Caco-2 (cell line): ENCODE data around the gene BATF2. TPM values are rescaled to one million over a fixed set of nuclear protein-coding genes. Genes with fewer than 3 reads are reported as not detected.

Experiments used
- BruUV-seq: library from RNA; stranded (reverse); fragments of 400-500 nt; replicated peaks from 2 replicates; lab custom pipeline; 2021; lab: Mats Ljungman, UMichigan
- CTCF ChIA-PET: fragments of 300-600 bp; sonication (Branson Sonifier 250); formaldehyde crosslinking; loops from one replicate; lab custom pipeline; 2022; ENCODE audit warnings: antibody characterized with exemption; lab: Charles Lee
- POLR2A ChIA-PET: fragments of 300-600 bp; sonication (Branson Sonifier 250); formaldehyde crosslinking; loops from one replicate; lab custom pipeline; 2022; ENCODE audit warnings: antibody characterized with exemption; lab: Charles Lee
- DNase-seq, 2 experiments: peaks; one replicate each; pipeline versions ENCODE4 v3.0.0 to v3.0.0-alpha.2; 2020 to 2022
- H3K27me3 ChIP-seq: replicated peaks from 2 replicates; pipeline ENCODE4 v1.6.0; 2011; ENCODE audit warnings: low read length; ENCODE audit not compliant: control insufficient read depth, insufficient read depth
- H3K36me3 ChIP-seq: 2 replicates; pipeline ENCODE4 v1.5.1; 2011; ENCODE audit warnings: low read length; ENCODE audit not compliant: control insufficient read depth, insufficient read depth
- H3K4me1 ChIP-seq: fragments of 250-450 bp; sonication (Bioruptor Pico); 2 replicates; pipeline ENCODE4 v1.5.1; 2020; ENCODE audit warnings: mild to moderate bottlenecking
- H3K4me3 ChIP-seq: 2 replicates; pipeline ENCODE4 v1.5.1; 2011; ENCODE audit warnings: low read depth, mild to moderate bottlenecking, control low read depth, low read length
- H3K9me3 ChIP-seq: fragments of 250-450 bp; sonication (Bioruptor Pico); 2 replicates; pipeline ENCODE4 v1.5.1; 2020; ENCODE audit warnings: mild to moderate bottlenecking, moderate library complexity
- H3K27ac Mint-ChIP-seq: one replicate; pipeline ENCODE4 v1.8.0; 2022; ENCODE audit warnings: mixed read lengths; ENCODE audit not compliant: unreplicated experiment
- H3K27me3 Mint-ChIP-seq: one replicate; pipeline ENCODE4 v1.8.0; 2022; ENCODE audit warnings: mixed read lengths; ENCODE audit not compliant: insufficient read depth, unreplicated experiment
- H3K36me3 Mint-ChIP-seq: one replicate; pipeline ENCODE4 v1.8.0; 2022; ENCODE audit warnings: mild to moderate bottlenecking, mixed read lengths; ENCODE audit not compliant: insufficient read depth, unreplicated experiment
- H3K4me1 Mint-ChIP-seq: one replicate; pipeline ENCODE4 v1.8.0; 2022; ENCODE audit warnings: low read depth, mixed read lengths; ENCODE audit not compliant: unreplicated experiment
- H3K4me3 Mint-ChIP-seq: one replicate; pipeline ENCODE4 v1.8.0; 2022; ENCODE audit warnings: mild to moderate bottlenecking, moderate library complexity, mixed read lengths; ENCODE audit not compliant: unreplicated experiment
- H3K9me3 Mint-ChIP-seq: one replicate; pipeline ENCODE4 v1.8.0; 2022; ENCODE audit warnings: mixed read lengths; ENCODE audit not compliant: unreplicated experiment
- intact Hi-C: fragments of 100-400 bp; cut with micrococcal nuclease; formaldehyde crosslinking; loops from one replicate; pipeline ENCODE4 v1.10.0; 2022; ENCODE audit not compliant: unreplicated experiment
- microRNA-seq: library from miRNA; unstranded; fragments of <30 nt; microRNA quantifications from one replicate; pipeline ENCODE4 v1.2.0, GENCODE V29; 2022
- total RNA-seq: library from RNA; stranded (reverse); gene quantifications from 2 replicates; pipeline ENCODE4 v1.2.3, GENCODE V29; 2022
- TF ChIP-seq, protein P1 (sequence below), 2 experiments: fragments of 200-600 bp in 1 of 2; IDR thresholded peaks; 1 replicate in 1 of 2; 2 replicates in 1 of 2; pipeline versions ENCODE4 v1.5.1 to v1.8.0; 2011 to 2022; ENCODE audit warnings: antibody characterized with exemption in 1 of 2, control low read depth in 1 of 2, inconsistent platforms in 1 of 2, low read depth in 1 of 2, low read length in 1 of 2, mild to moderate bottlenecking in 1 of 2, moderate library complexity in 1 of 2; ENCODE audit not compliant: insufficient read depth in 1 of 2, severe bottlenecking in 1 of 2, unreplicated experiment in 1 of 2

The BATF2 gene
- total RNA-seq, 1 experiment from 2014 or later = 0.79 TPM

DNA sequence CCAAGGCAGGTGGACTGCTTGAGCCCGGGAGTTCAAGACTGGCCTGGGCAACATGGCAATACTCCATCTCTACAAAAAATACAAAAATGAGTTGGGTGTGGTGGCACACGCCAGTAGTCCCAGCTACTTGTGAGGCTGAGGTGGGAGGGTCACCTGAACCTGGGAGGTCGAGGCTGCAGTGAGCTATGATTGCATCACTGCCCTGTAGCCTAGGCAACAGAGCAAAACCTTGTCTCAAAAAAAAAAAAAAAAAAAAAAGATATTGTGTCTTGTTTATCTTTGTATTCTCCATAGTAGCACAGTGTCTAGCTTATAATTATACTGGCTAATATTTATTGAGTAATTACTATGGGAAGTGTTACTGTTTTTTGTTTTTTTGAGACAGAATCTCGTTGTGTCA, 45.2 kb downstream of the BATF2 start:
- POLR2A ChIA-PET = no interaction called here

DNA sequence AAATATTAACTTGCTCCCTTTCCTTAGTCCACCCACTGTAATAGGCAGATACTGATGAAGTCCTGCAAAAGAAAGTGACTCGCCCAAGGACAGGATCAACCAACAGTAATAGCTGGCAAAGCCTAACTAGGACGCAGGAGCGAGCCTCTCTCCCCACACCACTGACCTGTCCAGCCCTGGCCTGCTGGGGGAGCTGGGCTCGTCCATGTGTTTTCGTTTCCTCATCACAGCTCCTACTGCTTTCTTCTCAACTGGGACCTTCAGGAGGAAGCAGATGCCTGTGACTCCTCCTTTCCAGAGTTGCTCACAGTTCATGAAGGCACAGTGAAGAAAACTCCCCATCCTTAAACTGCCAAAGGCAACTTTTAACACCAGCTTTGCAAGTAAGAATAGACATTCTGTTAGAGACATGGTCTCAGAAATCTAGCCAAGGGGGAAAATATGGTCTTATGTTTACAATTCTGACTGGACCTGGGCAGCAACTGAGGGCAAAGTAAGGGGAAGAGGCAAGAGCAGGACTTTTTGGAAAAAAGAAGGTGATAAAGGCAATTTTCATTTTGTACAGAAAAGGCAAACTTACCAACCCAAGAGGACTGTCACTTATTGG, 49.5 kb downstream of the BATF2 start:
- TF ChIP-seq, protein P1, sequence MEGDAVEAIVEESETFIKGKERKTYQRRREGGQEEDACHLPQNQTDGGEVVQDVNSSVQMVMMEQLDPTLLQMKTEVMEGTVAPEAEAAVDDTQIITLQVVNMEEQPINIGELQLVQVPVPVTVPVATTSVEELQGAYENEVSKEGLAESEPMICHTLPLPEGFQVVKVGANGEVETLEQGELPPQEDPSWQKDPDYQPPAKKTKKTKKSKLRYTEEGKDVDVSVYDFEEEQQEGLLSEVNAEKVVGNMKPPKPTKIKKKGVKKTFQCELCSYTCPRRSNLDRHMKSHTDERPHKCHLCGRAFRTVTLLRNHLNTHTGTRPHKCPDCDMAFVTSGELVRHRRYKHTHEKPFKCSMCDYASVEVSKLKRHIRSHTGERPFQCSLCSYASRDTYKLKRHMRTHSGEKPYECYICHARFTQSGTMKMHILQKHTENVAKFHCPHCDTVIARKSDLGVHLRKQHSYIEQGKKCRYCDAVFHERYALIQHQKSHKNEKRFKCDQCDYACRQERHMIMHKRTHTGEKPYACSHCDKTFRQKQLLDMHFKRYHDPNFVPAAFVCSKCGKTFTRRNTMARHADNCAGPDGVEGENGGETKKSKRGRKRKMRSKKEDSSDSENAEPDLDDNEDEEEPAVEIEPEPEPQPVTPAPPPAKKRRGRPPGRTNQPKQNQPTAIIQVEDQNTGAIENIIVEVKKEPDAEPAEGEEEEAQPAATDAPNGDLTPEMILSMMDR (IDR thresholded peaks at IDR 0.05; ENCODE audit: insufficient read depth in 1 of 2, low read depth in 1 of 2, low read length in 1 of 2, severe bottlenecking in 1 of 2, unreplicated experiment in 1 of 2) = peak in 1 of 2 experiments; percentile 12
- no peaks in the 10 kb centered on the region for H3K27me3 ChIP-seq
- CTCF ChIA-PET = interaction anchor here (0.9 to 1.1 kb wide), 2 partner anchors 58 to 66 kb away, joined by 3 to 4 read pairs; no protein-coding TSS in a partner anchor
- H3K9me3 Mint-ChIP-seq = no peaks in the 10 kb centered on the region
- H3K4me3 ChIP-seq = no peak overlapping the region
- intact Hi-C loops = no loop called here
- no peaks in the 10 kb centered on the region for H3K4me1 ChIP-seq
- H3K4me3 Mint-ChIP-seq = no peak overlapping the region
- no peaks in the 10 kb centered on the region for H3K4me1 Mint-ChIP-seq
- no peaks in the 10 kb centered on the region for H3K36me3 ChIP-seq
- H3K27me3 Mint-ChIP-seq = peaks cover 18% of the 10 kb centered on the region
- POLR2A ChIA-PET = interaction anchor here (0.6 kb wide), 1 partner anchor 11 kb away, joined by 3 read pairs; no protein-coding TSS in a partner anchor
- BruUV-seq = no TSS peak
- H3K27ac Mint-ChIP-seq = no peak overlapping the region
- peak in 1 of 2 experiments; percentile 22 for DNase-seq
- H3K9me3 ChIP-seq = no peaks in the 10 kb centered on the region
- H3K36me3 Mint-ChIP-seq = no peaks in the 10 kb centered on the region

More for the DNA sequence above, 45.2 kb downstream of the BATF2 start:
- intact Hi-C loops = no loop called here
- Mint-ChIP-seq H3K36me3 (no peaks in the 10 kb centered on the region), H3K27ac (no peak overlapping the region), H3K9me3 (no peaks in the 10 kb centered on the region), H3K4me3 (no peak overlapping the region), H3K27me3 (peaks cover 8% of the 10 kb centered on the region), H3K4me1 (no peaks in the 10 kb centered on the region)
- no peaks in the 10 kb centered on the region for H3K4me1 ChIP-seq
- no peak for DNase-seq
- H3K9me3 ChIP-seq = no peaks in the 10 kb centered on the region
- TF ChIP-seq, protein P1 (IDR thresholded peaks at IDR 0.05; ENCODE audit: insufficient read depth in 1 of 2, low read depth in 1 of 2, low read length in 1 of 2, severe bottlenecking in 1 of 2, unreplicated experiment in 1 of 2) = no peak
- no peak overlapping the region for H3K4me3 ChIP-seq
- H3K27me3 ChIP-seq = no peaks in the 10 kb centered on the region
- BruUV-seq = no TSS peak
- CTCF ChIA-PET = no interaction called here
- no peaks in the 10 kb centered on the region for H3K36me3 ChIP-seq

Small RNA genes within 50 kb of the gene (microRNA-seq; reads per million reads assigned to microRNA genes)
- not detected for gene MIR6879

Other genes starting within 250 kb of the BATF2 start
- 0.51 and 1.4 TPM in 2 replicates for gene PYGM, start 237.0 kb downstream of the BATF2 start, total RNA-seq
- gene SF1, start 218.4 kb downstream of the BATF2 start, total RNA-seq = 359 and 386 TPM in 2 replicates
- gene MAP4K2, start 193.8 kb downstream of the BATF2 start, total RNA-seq = 16.8 and 21.4 TPM in 2 replicates
- 32.7 and 36.8 TPM in 2 replicates for gene MEN1, start 186.4 kb downstream of the BATF2 start, total RNA-seq
- 29.1 and 36.0 TPM in 2 replicates for gene CDC42BPG, start 152.3 kb downstream of the BATF2 start, total RNA-seq
- 123 and 129 TPM in 2 replicates for gene EHD1, start 118.3 kb downstream of the BATF2 start, total RNA-seq
- 27.9 and 31.1 TPM in 2 replicates for gene ATG2A, start 79.8 kb downstream of the BATF2 start, total RNA-seq
- gene PPP2R5B, start 72.3 kb downstream of the BATF2 start, total RNA-seq = 7.4 and 7.7 TPM in 2 replicates
- gene GPHA2, start 61.1 kb downstream of the BATF2 start, total RNA-seq = not detected in 2 replicates
- not detected in 2 replicates for gene MAJIN, start 24.9 kb downstream of the BATF2 start, total RNA-seq
- 91.7 and 103 TPM in 2 replicates for gene ARL2, start 17.2 kb upstream of the BATF2 start, total RNA-seq
- gene SNX15, start 30.5 kb upstream of the BATF2 start, total RNA-seq = 35.5 and 35.8 TPM in 2 replicates
- gene SAC3D1, start 44.2 kb upstream of the BATF2 start, total RNA-seq = 21.2 and 21.6 TPM in 2 replicates
- gene NAALADL1, start 61.6 kb upstream of the BATF2 start, total RNA-seq = 0.16 and 0.23 TPM in 2 replicates
- 67.0 and 71.1 TPM in 2 replicates for gene CDCA5, start 87.1 kb upstream of the BATF2 start, total RNA-seq
- gene ZFPL1, start 87.3 kb upstream of the BATF2 start, total RNA-seq = 44.5 and 46.0 TPM in 2 replicates
- gene VPS51, start 99.2 kb upstream of the BATF2 start, total RNA-seq = 147 and 158 TPM in 2 replicates
- 62.9 and 73.8 TPM in 2 replicates for gene TM7SF2, start 114.9 kb upstream of the BATF2 start, total RNA-seq
- 12.2 and 14.7 TPM in 2 replicates for gene ZNHIT2, start 120.7 kb upstream of the BATF2 start, total RNA-seq
- 918 and 972 TPM in 2 replicates for gene FAU, start 125.2 kb upstream of the BATF2 start, total RNA-seq
- gene MRPL49, start 125.3 kb upstream of the BATF2 start, total RNA-seq = 89.2 and 95.1 TPM in 2 replicates
- 50.9 and 56.5 TPM in 2 replicates for gene SYVN1, start 137.5 kb upstream of the BATF2 start, total RNA-seq
- gene SPDYC, start 173.3 kb upstream of the BATF2 start, total RNA-seq = not detected in 2 replicates
- gene CAPN1, start 185.0 kb upstream of the BATF2 start, total RNA-seq = 238 and 244 TPM in 2 replicates